T-helper 2 cell treated with Interferon-gamma antibody and Interleukin-4, amounts not matched to agents 5 μg/mL and 100 μg/mL, for 36 hours (primary cell): Measurements from ENCODE around the gene LRRC53.

ENCODE experiments used
- DNase-seq: peaks from one replicate; pipeline ENCODE4 v3.0.0; 2021; ENCODE audit warnings: low spot score
- H3K27ac Mint-ChIP-seq: one replicate; pipeline ENCODE4 v1.8.0; 2021; ENCODE audit warnings: mild to moderate bottlenecking, mixed read lengths
- H3K27me3 Mint-ChIP-seq: one replicate; pipeline ENCODE4 v1.8.0; 2021; ENCODE audit warnings: low read depth, mixed read lengths
- H3K36me3 Mint-ChIP-seq: one replicate; pipeline ENCODE4 v1.8.0; 2021; ENCODE audit warnings: low read depth, mixed read lengths
- H3K4me1 Mint-ChIP-seq: one replicate; pipeline ENCODE4 v1.8.0; 2021; ENCODE audit warnings: low read depth, mixed read lengths
- H3K4me3 Mint-ChIP-seq: one replicate; pipeline ENCODE4 v1.8.0; 2022; ENCODE audit warnings: mild to moderate bottlenecking, moderate library complexity, mixed read lengths
- H3K9me3 Mint-ChIP-seq: one replicate; pipeline ENCODE4 v1.8.0; 2021; ENCODE audit warnings: mixed read lengths

LRRC53 gene

GRCh38 chr1:74471470-74471869, 40.9 kb downstream of the LRRC53 start:
- no peak overlapping the region for H3K4me3 Mint-ChIP-seq
- H3K27me3 Mint-ChIP-seq: no peaks in the 10 kb centered on the region
- H3K4me1 Mint-ChIP-seq: no peaks in the 10 kb centered on the region
- no peak for DNase-seq
- no peaks in the 10 kb centered on the region for H3K36me3 Mint-ChIP-seq
- H3K27ac Mint-ChIP-seq: no peak overlapping the region
- H3K9me3 Mint-ChIP-seq: no peaks in the 10 kb centered on the region

GRCh38 chr1:74470936-74471335, 41.5 kb downstream of the LRRC53 start:
- Mint-ChIP-seq H3K27me3 (no peaks in the 10 kb centered on the region), H3K9me3 (no peaks in the 10 kb centered on the region)

GRCh38 chr1:74470251-74470650, 42.2 kb downstream of the LRRC53 start:
- Mint-ChIP-seq H3K27ac (no peak overlapping the region), H3K27me3 (no peaks in the 10 kb centered on the region), H3K4me3 (no peak overlapping the region), H3K4me1 (no peaks in the 10 kb centered on the region), H3K36me3 (no peaks in the 10 kb centered on the region), H3K9me3 (no peaks in the 10 kb centered on the region)
- DNase-seq: no peak

More at GRCh38 chr1:74470936-74471335, 41.5 kb downstream of the LRRC53 start:
- H3K4me3 Mint-ChIP-seq: no peak overlapping the region
- no peaks in the 10 kb centered on the region for H3K36me3 Mint-ChIP-seq
- no peaks in the 10 kb centered on the region for H3K4me1 Mint-ChIP-seq
- no peak for DNase-seq
- no peak overlapping the region for H3K27ac Mint-ChIP-seq

- no peak for DNase-seq
- no peak overlapping the region for H3K4me3 Mint-ChIP-seq
- no peaks in the 10 kb centered on the region for H3K27me3 Mint-ChIP-seq
- H3K27ac Mint-ChIP-seq: no peak overlapping the region
- H3K36me3 Mint-ChIP-seq: no peaks in the 10 kb centered on the region
- no peaks in the 10 kb centered on the region for H3K4me1 Mint-ChIP-seq
- H3K9me3 Mint-ChIP-seq: no peaks in the 10 kb centered on the region
These were observed 43.3 kb downstream of the LRRC53 start for GRCh38 chr1:74468982-74469603.

GRCh38 chr1:74467786-74468377, 44.5 kb downstream of the LRRC53 start:
- no peaks in the 10 kb centered on the region for H3K27me3 Mint-ChIP-seq
- no peak overlapping the region for H3K27ac Mint-ChIP-seq
- no peaks in the 10 kb centered on the region for H3K9me3 Mint-ChIP-seq
- no peak for DNase-seq
- H3K4me1 Mint-ChIP-seq: no peaks in the 10 kb centered on the region
- no peaks in the 10 kb centered on the region for H3K36me3 Mint-ChIP-seq
- H3K4me3 Mint-ChIP-seq: no peak overlapping the region

GRCh38 chr1:74465193-74465681, 47.2 kb downstream of the LRRC53 start:
- Mint-ChIP-seq H3K27me3 (no peaks in the 10 kb centered on the region), H3K4me1 (no peaks in the 10 kb centered on the region), H3K27ac (no peak overlapping the region), H3K9me3 (no peaks in the 10 kb centered on the region), H3K4me3 (no peak overlapping the region), H3K36me3 (no peaks in the 10 kb centered on the region)
- no peak for DNase-seq

GRCh38 chr1:74464037-74464436, 48.4 kb downstream of the LRRC53 start:
- no peak for DNase-seq
- Mint-ChIP-seq H3K4me1 (no peaks in the 10 kb centered on the region), H3K4me3 (no peak overlapping the region), H3K27me3 (no peaks in the 10 kb centered on the region), H3K27ac (no peak overlapping the region), H3K36me3 (no peaks in the 10 kb centered on the region), H3K9me3 (no peaks in the 10 kb centered on the region)

GRCh38 chr1:74463333-74463988, 49.0 kb downstream of the LRRC53 start:
- no peak overlapping the region for H3K4me3 Mint-ChIP-seq
- H3K27me3 Mint-ChIP-seq: no peaks in the 10 kb centered on the region
- no peaks in the 10 kb centered on the region for H3K4me1 Mint-ChIP-seq
- no peaks in the 10 kb centered on the region for H3K36me3 Mint-ChIP-seq
- H3K9me3 Mint-ChIP-seq: no peaks in the 10 kb centered on the region
- no peak overlapping the region for H3K27ac Mint-ChIP-seq
- DNase-seq: no peak

GRCh38 chr1:74457253-74457652, 55.2 kb downstream of the LRRC53 start:
- no peaks in the 10 kb centered on the region for H3K36me3 Mint-ChIP-seq
- H3K27me3 Mint-ChIP-seq: no peaks in the 10 kb centered on the region
- no peaks in the 10 kb centered on the region for H3K9me3 Mint-ChIP-seq
- H3K4me1 Mint-ChIP-seq: no peaks in the 10 kb centered on the region
- DNase-seq: no peak
- H3K4me3 Mint-ChIP-seq: no peak overlapping the region
- H3K27ac Mint-ChIP-seq: no peak overlapping the region

GRCh38 chr1:74455390-74455789, 57.0 kb downstream of the LRRC53 start:
- Mint-ChIP-seq H3K27ac (no peak overlapping the region), H3K4me1 (no peaks in the 10 kb centered on the region), H3K9me3 (no peaks in the 10 kb centered on the region), H3K4me3 (no peak overlapping the region), H3K36me3 (no peaks in the 10 kb centered on the region), H3K27me3 (no peaks in the 10 kb centered on the region)
- DNase-seq: no peak

GRCh38 chr1:74453277-74453676, 59.1 kb downstream of the LRRC53 start:
- no peak for DNase-seq
- H3K9me3 Mint-ChIP-seq: no peaks in the 10 kb centered on the region
- no peaks in the 10 kb centered on the region for H3K4me1 Mint-ChIP-seq
- no peak overlapping the region for H3K4me3 Mint-ChIP-seq
- no peak overlapping the region for H3K27ac Mint-ChIP-seq
- no peaks in the 10 kb centered on the region for H3K27me3 Mint-ChIP-seq
- no peaks in the 10 kb centered on the region for H3K36me3 Mint-ChIP-seq

- Mint-ChIP-seq H3K36me3 (no peaks in the 10 kb centered on the region), H3K4me1 (no peaks in the 10 kb centered on the region), H3K9me3 (no peaks in the 10 kb centered on the region), H3K27me3 (no peaks in the 10 kb centered on the region), H3K4me3 (no peak overlapping the region), H3K27ac (no peak overlapping the region)
- no peak for DNase-seq
These were observed 60.4 kb downstream of the LRRC53 start for GRCh38 chr1:74452035-74452434.

- Mint-ChIP-seq H3K4me3 (no peak overlapping the region), H3K27ac (no peak overlapping the region), H3K9me3 (no peaks in the 10 kb centered on the region), H3K27me3 (no peaks in the 10 kb centered on the region), H3K4me1 (no peaks in the 10 kb centered on the region), H3K36me3 (no peaks in the 10 kb centered on the region)
- no peak for DNase-seq
These were observed 75.4 kb downstream of the LRRC53 start for GRCh38 chr1:74437035-74437434.

- H3K9me3 Mint-ChIP-seq: no peaks in the 10 kb centered on the region
- no peaks in the 10 kb centered on the region for H3K27me3 Mint-ChIP-seq
- no peak overlapping the region for H3K4me3 Mint-ChIP-seq
These were observed 76.3 kb downstream of the LRRC53 start for GRCh38 chr1:74436078-74436477.

More at GRCh38 chr1:74436078-74436477, 76.3 kb downstream of the LRRC53 start:
- DNase-seq: no peak
- H3K4me1 Mint-ChIP-seq: no peaks in the 10 kb centered on the region
- H3K27ac Mint-ChIP-seq: no peak overlapping the region
- H3K36me3 Mint-ChIP-seq: no peaks in the 10 kb centered on the region
